H54 (cell line): ENCODE data around the gene AKAP10.
"Not testable (repeated sequence)": the region's sequence is repeated elsewhere in the genome, so short reads cannot be mapped to it uniquely, and the experiment has no call there.

ENCODE experiments used
- DNase-seq: peaks from one replicate; pipeline ENCODE4 v3.0.0; 2011; ENCODE audit warnings: low spot score, mixed read lengths; ENCODE audit not compliant: insufficient read length
- FAIRE-seq: peaks from 3 replicates; lab custom pipeline; 2011; peaks lifted over from hg19 to GRCh38; lab: Jason Lieb, UNC
- POLR2A ChIP-seq: IDR thresholded peaks from 2 replicates; pipeline ENCODE4 v1.6.1; 2011; ENCODE audit warnings: low read depth, mild to moderate bottlenecking, low read length

The AKAP10 gene

DNA sequence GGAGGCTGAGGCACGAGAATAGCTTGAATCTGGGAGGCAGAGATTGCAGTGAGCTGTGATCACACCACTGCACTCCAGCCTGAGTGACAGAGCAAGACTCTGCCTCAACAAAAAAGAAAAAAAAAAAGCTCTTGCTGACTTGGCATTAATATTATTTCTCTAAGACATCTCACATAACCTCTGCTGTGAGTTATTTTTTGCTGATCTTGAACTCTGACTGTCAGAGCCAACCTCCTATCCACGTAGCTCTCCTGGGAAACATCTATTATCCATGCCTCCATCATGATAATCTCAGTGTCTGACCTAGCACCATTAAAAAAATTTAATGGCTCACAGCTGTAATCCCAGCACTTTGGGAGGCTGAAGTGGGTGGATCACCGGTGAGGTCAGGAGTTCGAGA is 97.2 kb downstream of the AKAP10 start:
- FAIRE-seq (no peak), DNase-seq (no peak)
- no peak for TF ChIP-seq POLR2A

GRCh38 chr17:19877364-19877945 is 100.2 kb downstream of the AKAP10 start:
- no peak for FAIRE-seq
- TF ChIP-seq POLR2A = no peak

DNA sequence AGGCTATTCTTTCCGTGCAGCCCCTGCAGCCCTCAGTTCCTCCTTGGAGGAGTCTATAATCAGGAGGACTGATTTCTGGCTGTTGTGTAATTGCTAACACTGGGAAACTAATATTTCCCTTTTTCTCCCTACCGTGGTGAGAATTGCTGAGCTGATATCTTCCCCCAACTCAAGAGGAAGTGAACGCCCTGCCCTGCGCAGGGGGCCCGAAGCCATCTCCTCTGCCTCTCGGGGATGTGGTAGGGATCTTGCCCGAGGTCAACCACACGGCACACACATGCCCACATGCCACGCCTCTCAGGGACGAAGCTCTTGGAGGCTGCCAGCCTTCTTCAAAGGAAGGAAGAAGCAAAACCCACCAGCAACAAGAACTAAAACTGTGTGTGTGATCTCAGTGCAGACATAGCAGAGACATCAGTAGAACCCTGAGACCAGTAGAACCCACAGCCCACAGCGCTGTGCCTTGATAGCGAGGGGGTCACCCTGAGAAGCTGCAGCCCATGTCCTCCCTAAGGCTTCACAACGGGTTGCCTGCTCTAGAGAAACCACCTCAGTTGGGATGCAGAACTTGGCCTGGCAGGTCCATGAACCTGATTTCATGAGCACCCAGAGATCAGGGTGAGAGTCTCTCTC is 101.0 kb downstream of the AKAP10 start:
- FAIRE-seq (no peak), DNase-seq (no peak)
- no peak for TF ChIP-seq POLR2A

More at GRCh38 chr17:19877364-19877945, 100.2 kb downstream of the AKAP10 start:
- DNase-seq = no peak

DNA sequence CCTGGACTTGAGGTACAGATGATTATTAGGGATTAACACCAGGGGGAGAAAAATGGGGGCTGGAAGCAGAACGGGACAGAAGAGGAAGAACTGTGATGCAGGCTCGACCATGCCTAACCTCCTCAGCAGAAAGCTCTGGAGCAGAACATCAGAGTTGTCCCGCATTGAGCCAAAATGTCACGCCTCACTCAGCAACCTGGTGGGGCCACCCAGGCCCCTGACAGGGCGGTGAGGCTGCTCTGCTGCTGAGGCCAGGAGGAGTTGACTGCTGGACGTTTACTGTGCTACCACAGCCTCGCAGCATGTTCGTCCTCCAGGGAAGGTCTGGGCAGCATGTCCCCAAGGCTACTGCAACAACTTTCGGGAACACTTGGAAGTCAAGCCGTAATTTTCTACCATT is 103.4 kb downstream of the AKAP10 start:
- no peak for TF ChIP-seq POLR2A
- DNase-seq = no peak
- FAIRE-seq = no peak

- TF ChIP-seq POLR2A = no peak
- DNase-seq (no peak), FAIRE-seq (no peak)
These were observed 104.3 kb downstream of the AKAP10 start for GRCh38 chr17:19873346-19873745.

DNA sequence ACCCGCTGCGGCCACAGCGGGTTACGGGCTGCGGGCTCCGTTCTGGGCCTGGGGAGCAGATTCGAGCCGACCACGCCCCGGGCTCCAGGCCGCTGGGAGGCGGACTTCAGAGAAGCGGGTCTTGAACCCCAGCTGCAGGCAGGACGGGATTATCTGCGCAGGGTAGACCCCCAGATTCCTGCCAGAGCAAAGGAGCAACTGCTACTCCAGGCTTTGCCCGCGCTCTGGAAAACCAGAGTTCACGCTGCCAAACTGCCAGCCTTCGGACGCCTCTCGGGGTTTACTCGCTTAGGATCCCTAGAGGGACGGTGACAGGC is 109.6 kb downstream of the AKAP10 start:
- FAIRE-seq = no peak
- DNase-seq = no peak
- TF ChIP-seq POLR2A = no peak

DNA sequence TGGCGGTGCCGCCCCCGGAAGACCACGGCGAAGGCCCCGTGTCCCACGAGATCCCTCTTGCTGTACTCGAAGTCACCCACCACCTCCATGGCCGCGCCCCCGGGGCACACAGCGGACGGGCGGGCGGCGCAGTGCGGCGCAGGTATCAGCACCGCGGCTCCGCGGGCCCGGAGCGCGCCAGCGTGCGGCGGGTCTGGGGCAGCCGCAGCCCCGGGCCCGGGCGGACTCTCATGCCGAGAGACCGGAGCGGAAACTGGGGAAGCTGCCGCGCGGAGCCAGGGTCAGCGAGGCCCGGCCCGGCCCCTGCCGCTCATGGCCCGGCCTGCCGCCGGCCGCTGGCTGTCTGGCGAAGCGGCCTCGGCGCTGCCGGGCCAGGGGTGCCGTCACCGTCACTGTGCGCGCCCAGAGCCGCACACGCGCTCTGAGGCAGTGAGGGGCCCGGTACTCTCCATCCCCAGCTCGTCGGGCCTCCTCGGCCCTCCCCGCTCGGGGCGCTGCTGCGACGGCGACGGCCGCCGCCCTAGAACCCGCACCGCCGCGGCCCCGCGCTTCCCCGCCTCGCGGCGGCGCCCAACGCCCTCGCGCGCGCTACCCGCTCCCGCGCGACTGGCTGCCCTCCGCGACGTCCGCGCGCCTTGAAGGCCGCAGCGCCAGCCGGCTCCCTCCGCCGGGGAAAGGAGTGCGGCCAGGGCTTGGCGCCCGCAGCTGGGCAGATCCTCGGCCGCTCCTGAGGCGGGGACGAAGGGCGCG is 110.1 kb downstream of the AKAP10 start, which contains the start of gene ULK2:
Gene ULK2 (minus strand): TSS at position 608 of the 750 bp plus-strand sequence. CDS start 519 bp downstream, at position 89.
- peak; percentile 95 for TF ChIP-seq POLR2A
- no peak for FAIRE-seq
- DNase-seq = peak; percentile 36

GRCh38 chr17:19867079-19867328 is 110.6 kb downstream of the AKAP10 start:
- no peak for FAIRE-seq
- DNase-seq = peak; percentile 74
- 0 out of 2 replicates have a peak, but pooled peaks have one; percentile 5 for TF ChIP-seq POLR2A

DNA sequence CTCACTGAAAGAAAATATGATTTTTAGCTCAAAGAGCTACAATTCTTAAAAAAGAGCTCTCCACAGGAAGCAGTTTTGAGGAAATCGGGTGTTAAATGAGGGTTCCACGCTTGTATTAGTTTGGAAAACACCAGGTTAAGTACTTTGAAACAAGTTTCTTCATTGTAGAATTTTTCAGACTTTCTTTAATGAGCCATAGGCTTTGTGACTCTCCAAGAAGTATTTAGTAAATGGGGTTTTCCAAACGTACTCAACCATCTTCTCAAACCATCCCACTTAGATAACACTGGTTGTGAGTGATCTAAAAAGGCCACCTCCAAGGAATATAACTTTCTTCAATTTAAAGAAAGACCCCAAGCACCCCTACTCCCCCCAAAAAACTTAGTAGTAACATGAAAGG is 112.6 kb downstream of the AKAP10 start:
- TF ChIP-seq POLR2A = no peak
- no peak for FAIRE-seq

GRCh38 chr17:19860647-19861177 is 116.9 kb downstream of the AKAP10 start:
- not testable (repeated sequence) for FAIRE-seq, DNase-seq

More for the DNA sequence above, 112.6 kb downstream of the AKAP10 start:
- no peak for DNase-seq

DNA sequence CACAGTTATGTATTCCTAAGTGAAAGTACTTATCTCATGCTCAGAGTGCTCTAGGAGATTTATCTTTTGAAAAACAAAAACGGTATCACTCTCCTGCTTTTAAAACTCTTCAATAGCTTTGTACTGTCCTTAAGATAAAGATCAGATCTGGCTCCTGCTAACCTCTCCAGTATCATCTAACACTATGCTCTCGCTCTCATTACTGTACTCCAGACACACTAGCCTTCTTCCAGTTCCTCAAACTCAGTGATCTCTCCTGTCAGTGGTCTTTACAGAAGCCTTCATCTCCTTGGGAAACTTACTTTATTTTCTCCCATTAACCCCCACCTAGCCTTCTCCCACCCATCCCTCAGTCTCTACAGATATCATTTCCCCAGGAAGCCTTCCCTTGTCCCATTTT is 120.0 kb downstream of the AKAP10 start:
- DNase-seq (no peak), FAIRE-seq (no peak)
- TF ChIP-seq POLR2A = no peak
